Measurements from ENCODE around the gene ASPA.

DNA sequence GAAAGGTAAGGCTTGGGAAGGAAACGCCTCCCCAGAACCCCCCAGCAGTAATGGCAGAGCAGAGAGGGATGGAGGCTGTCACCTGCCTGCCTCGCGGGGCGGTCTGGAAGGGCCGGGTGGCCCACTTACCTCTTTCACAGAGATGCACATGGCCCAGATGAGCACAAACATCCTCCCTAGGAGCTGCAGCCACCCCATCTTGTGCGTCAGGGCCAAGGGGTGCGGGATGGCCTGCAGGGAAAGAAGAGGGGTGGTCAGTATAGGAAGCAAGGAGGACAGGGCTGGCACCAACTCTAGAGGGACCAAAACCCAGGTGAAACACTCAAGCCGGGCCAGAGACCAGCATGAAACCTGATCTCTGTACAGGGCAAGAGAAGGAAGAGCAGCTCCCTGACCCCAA lies 52.1 kb downstream of the ASPA start:
- TF ChIP-seq POLR2AphosphoS5 (IDR thresholded peaks at IDR 0.05) (no peak), EP300 (IDR thresholded peaks at IDR 0.05) (no peak), POLR2A (IDR thresholded peaks at IDR 0.05) (no peak)
- TF ChIP-seq, protein P1, sequence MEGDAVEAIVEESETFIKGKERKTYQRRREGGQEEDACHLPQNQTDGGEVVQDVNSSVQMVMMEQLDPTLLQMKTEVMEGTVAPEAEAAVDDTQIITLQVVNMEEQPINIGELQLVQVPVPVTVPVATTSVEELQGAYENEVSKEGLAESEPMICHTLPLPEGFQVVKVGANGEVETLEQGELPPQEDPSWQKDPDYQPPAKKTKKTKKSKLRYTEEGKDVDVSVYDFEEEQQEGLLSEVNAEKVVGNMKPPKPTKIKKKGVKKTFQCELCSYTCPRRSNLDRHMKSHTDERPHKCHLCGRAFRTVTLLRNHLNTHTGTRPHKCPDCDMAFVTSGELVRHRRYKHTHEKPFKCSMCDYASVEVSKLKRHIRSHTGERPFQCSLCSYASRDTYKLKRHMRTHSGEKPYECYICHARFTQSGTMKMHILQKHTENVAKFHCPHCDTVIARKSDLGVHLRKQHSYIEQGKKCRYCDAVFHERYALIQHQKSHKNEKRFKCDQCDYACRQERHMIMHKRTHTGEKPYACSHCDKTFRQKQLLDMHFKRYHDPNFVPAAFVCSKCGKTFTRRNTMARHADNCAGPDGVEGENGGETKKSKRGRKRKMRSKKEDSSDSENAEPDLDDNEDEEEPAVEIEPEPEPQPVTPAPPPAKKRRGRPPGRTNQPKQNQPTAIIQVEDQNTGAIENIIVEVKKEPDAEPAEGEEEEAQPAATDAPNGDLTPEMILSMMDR (IDR thresholded peaks at IDR 0.05): no peak

Data from sigmoid colon (tissue), 4 donors.